Psoas muscle (tissue), 8 donors: ENCODE data around the gene NIM1K. TPM values are rescaled to one million over a fixed set of nuclear protein-coding genes. Genes with fewer than 3 reads are reported as not detected.

Experiments used
- ATAC-seq, 4 donors: fragments of 200-7000 bp; cut with Tn5 transposase; one replicate each; pipeline ENCODE4 v1.9.1; 2020; ENCODE audit warnings: moderate library complexity in 3 of 4, mild to moderate bottlenecking in 2 of 4
- DNase-seq, 2 donors: peaks; one replicate each; pipeline ENCODE4 v3.0.0-alpha.2; 2020
- H3K27ac ChIP-seq: fragments of 200-600 bp; one replicate; pipeline ENCODE4 v1.8.0; 2022
- H3K27me3 ChIP-seq, 3 donors: fragments of 200-600 bp in 1 of 3; one replicate each; pipeline versions ENCODE4 v1.6.1 to v1.8.0; 2013 to 2022; ENCODE audit warnings: low read length in 2 of 3, mild to moderate bottlenecking in 2 of 3, moderate library complexity in 1 of 3; ENCODE audit not compliant: insufficient read depth in 3 of 3
- H3K36me3 ChIP-seq, 2 donors: fragments of 200-600 bp in 1 of 2; one replicate each; pipeline versions ENCODE4 v1.6.1 to v1.8.0; 2013 to 2022; ENCODE audit warnings: low read depth in 1 of 2, mild to moderate bottlenecking in 1 of 2, moderate library complexity in 1 of 2; ENCODE audit not compliant: insufficient read depth in 1 of 2
- H3K4me1 ChIP-seq: fragments of 200-600 bp; one replicate; pipeline ENCODE4 v1.8.0; 2022
- H3K4me3 ChIP-seq: fragments of 200-600 bp; one replicate; pipeline ENCODE4 v1.8.0; 2022; ENCODE audit warnings: mild to moderate bottlenecking
- H3K9me3 ChIP-seq: fragments of 200-600 bp; one replicate; pipeline ENCODE4 v1.8.0; 2022
- CTCF ChIP-seq: fragments of 200-600 bp; IDR thresholded peaks from one replicate; pipeline ENCODE4 v1.8.0; 2022; ENCODE audit warnings: antibody characterized with exemption
- WGBS, 3 donors: extraction: QIAGEN DNeasy Blood & Tissue Kit; methylation state at CpG; one replicate each; pipeline versions ENCODE4 v1.1.6 to v1.1.7; 2013; 5-methylcytosine and 5-hydroxymethylcytosine counted together
- intact Hi-C, 2 donors: fragments of 100-400 bp; cut with DNase I; formaldehyde crosslinking; loops; one replicate each; pipeline versions ENCODE4 v1.11.0 to v1.14.2; 2022
- long read RNA-seq, 2 donors: library from polyadenylated mRNA; unstranded; transcript quantifications; one replicate each; pipeline ENCODE4 v2.0.0, GENCODE V29; 2021
- polyA plus RNA-seq, 3 donors: library from polyadenylated mRNA; stranded (reverse); fragments of 200-250 nt; gene quantifications; one replicate each; pipeline ENCODE4 v1.2.3, GENCODE V29; 2013
- total RNA-seq, 4 donors: library from RNA; stranded (reverse); fragmentation: NEBNext Ultra II Directional in 2 of 4; extraction: Animal tissue kit (Norgen Biotek cat#: 25700) in 2 of 4; gene quantifications; one replicate each; pipeline versions ENCODE4 v1.2.1 to v1.2.4, GENCODE V29; 2021 to 2023
- donor health status: healthy with polysubstance abuse.
- donor health status: DM: no; HTN: no; CAD: no; lungs with moderate emphysema.
- donor health status: Bipolar disorder and iron deficiency.
- donor health status: healthy.
- donor health status: DM: yes; HTN: yes; CAD: no.
- donor health status: DM: no; HTN: no; CAD: no.
- donor health status: DM: no; HTN: no; CAD: no.
- donor health status: DM: yes; HTN: yes; CAD: no.

Gene NIM1K
- total RNA-seq (under 1 TPM in 3 of 4 donors, not detected in 1; 0.19 to 0.25 (median 0.24) TPM), polyA plus RNA-seq (under 1 TPM; 0.10 to 0.20 (median 0.18) TPM)
- long read RNA-seq, donor 1, result 0 reads
- long read RNA-seq, donor 2, partial matches to known transcripts, result 0 of 2 reads
- long read RNA-seq, donor 2, other reads (novel, unspliced or antisense), result 2 of 2 reads

- Histone ChIP-seq H3K4me3 (peak within 1 kb of the TSS; percentile 76), H3K4me1 (peaks cover 10% of the 10 kb centered on the region), H3K27me3 (no peaks in the 10 kb centered on the region), H3K27ac (no peak within 1 kb of the TSS), H3K36me3 (no peaks in the 10 kb centered on the region), H3K9me3 (no peaks in the 10 kb centered on the region)
- intact Hi-C loops, result no loop called here
- WGBS, 3 donors, result 0 to 2% (median 1%) methylated on average over 49 to 64 of the region's 64 CpGs
- ATAC-seq (peak; percentile 80 to 88 (median 83)), DNase-seq (peak; percentile 65 to 75)
- TF ChIP-seq CTCF, result no peak
Measured at GRCh38 chr5:43191740-43192557, at the start of gene NIM1K. Gene NIM1K (plus strand): TSS chr5:43192225. CDS start chr5:43245776, 53,551 bp downstream.

- TF ChIP-seq CTCF, result no peak
- H3K4me1 ChIP-seq, result no peaks in the 10 kb centered on the region
- H3K4me3 ChIP-seq, result no peak overlapping the region
- 95 to 99% (median 95%) methylated on average over 3 of the region's 3 CpGs for WGBS, 3 donors
- no peaks in the 10 kb centered on the region for H3K9me3 ChIP-seq
- DNase-seq (no peak), ATAC-seq (no peak)
- no peaks in the 10 kb centered on the region for H3K27me3 ChIP-seq
- intact Hi-C loops, result no loop called here
- no peak overlapping the region for H3K27ac ChIP-seq
- peaks cover 3 to 20% of the 10 kb centered on the region in 2 donors for H3K36me3 ChIP-seq
Measured at GRCh38 chr5:43145071-43145470, 47.0 kb upstream of the NIM1K start.

GRCh38 chr5:43146958-43147357, 45.1 kb upstream of the NIM1K start:
- WGBS, 3 donors, result 94 to 100% (median 97%) methylated on average over 1 of the region's 1 CpG
- peaks cover 0 to 9% of the 10 kb centered on the region in 2 donors for H3K36me3 ChIP-seq

GRCh38 chr5:43148417-43148816, 43.6 kb upstream of the NIM1K start:
- WGBS, 3 donors, result 77 to 85% (median 81%) methylated on average over 1 of the region's 1 CpG
- Histone ChIP-seq H3K4me3 (no peak overlapping the region), H3K27ac (no peak overlapping the region), H3K9me3 (no peaks in the 10 kb centered on the region), H3K4me1 (no peaks in the 10 kb centered on the region), H3K36me3 (peaks cover 0 to 4% of the 10 kb centered on the region in 2 donors), H3K27me3 (no peaks in the 10 kb centered on the region)
- intact Hi-C loops, result no loop called here
- DNase-seq, result no peak
- no peak for TF ChIP-seq CTCF
- ATAC-seq, result no peak

More at GRCh38 chr5:43146958-43147357, 45.1 kb upstream of the NIM1K start:
- Histone ChIP-seq H3K4me3 (no peak overlapping the region), H3K27me3 (no peaks in the 10 kb centered on the region), H3K4me1 (no peaks in the 10 kb centered on the region), H3K27ac (no peak overlapping the region), H3K9me3 (no peaks in the 10 kb centered on the region)
- no peak for TF ChIP-seq CTCF
- intact Hi-C loops, result no loop called here
- ATAC-seq (no peak), DNase-seq (no peak)
